ENCODE data around the gene PRAMEF20. TPM values are rescaled to one million over a fixed set of nuclear protein-coding genes. Genes with fewer than 3 reads are reported as not detected.
"Not testable (repeated sequence)": the region's sequence is repeated elsewhere in the genome, so short reads cannot be mapped to it uniquely, and the experiment has no call there.

The PRAMEF20 gene
- total RNA-seq, 5 donors from 2014 or later (not counting 1 experiment from before 2014, with no cell fraction given) = not detected

DNA sequence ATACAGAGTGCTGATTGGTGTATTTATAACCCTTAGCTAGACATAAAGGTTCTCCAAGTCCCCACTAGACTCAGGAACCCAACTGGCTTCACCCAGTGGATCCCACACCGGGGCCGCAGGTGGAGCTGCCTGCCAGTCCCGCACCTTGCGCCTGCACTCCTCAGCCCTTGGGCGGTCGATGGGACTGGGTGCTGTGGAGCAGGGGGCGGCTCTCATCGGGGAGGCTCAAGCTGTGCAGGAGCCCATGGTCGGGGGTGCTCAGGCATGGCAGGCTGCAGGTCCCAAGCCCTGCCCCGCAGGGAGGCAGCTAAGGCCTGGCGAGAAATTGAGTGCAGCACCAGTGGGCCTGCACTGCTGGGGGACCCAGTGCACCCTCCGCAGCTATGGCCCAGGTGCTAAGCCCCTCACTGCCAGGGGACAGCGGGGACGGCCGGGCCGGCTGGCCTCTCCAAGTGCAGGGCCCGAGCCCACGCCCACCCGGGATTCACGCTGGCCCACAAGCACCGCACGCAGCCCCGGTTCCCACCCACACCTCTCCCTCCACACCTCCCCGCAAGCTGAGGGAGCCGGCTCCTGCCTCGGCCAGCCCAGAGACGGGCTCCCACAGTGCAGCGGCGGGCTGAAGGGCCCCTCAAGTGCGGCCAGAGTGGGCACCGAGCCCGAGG, 23.6 kb downstream of the PRAMEF20 start:
- H3K36me3 ChIP-seq (ENCODE audit: control insufficient read depth in 2 of 2, extremely low read depth in 1 of 2, insufficient read depth in 1 of 2, low read length in 1 of 2); H3K4me3 Mint-ChIP-seq; ATAC-seq (replicated peaks in 1 of 4); H3K9me3 ChIP-seq; H3K9me3 Mint-ChIP-seq; POLR2A ChIA-PET; H3K4me1 ChIP-seq (ENCODE audit: control insufficient read depth in 1 of 2, extremely low read depth in 1 of 2, insufficient read depth in 2 of 2, low read length in 2 of 2); H3K4me1 Mint-ChIP-seq; H3K27ac ChIP-seq (ENCODE audit: low read length); DNase-seq; H3K36me3 Mint-ChIP-seq; H3K27ac Mint-ChIP-seq; H3K4me3 ChIP-seq (ENCODE audit: control insufficient read depth in 1 of 2, extremely low read depth in 1 of 2, low read length in 1 of 2); CTCF ChIA-PET: not testable (repeated sequence)
- H3K27me3 ChIP-seq (replicated peaks in 1 of 2; ENCODE audit: control insufficient read depth in 2 of 2, extremely low read depth in 1 of 2, insufficient read depth in 2 of 2, low read length in 1 of 2) = peaks cover 0 to 16% of the 10 kb centered on the region in 2 experiments
- WGBS (ENCODE audit: insufficient coverage) = 89% methylated on average over 23 of the region's 32 CpGs
- H3K27me3 Mint-ChIP-seq = peaks cover 7 to 13% of the 10 kb centered on the region in 2 donors

DNA sequence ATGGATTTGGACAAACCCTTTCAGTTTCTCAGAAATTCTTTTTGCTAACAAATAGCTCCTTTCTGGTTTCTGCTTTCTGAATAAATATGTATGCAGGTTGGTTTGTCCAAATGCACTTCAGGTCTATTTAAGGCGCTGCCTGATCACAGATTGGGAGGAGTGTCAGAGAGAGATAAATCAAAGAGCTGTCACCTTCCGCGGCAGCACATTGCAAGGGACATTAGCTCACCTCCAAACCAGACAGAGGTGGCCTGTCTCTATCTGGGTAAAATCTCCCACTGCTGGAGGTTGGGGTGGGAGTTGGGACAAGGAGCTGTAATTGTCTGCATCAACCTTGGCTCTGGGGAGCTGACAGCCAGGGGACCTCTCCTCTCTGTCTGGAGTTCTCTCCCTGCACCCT, 25.2 kb downstream of the PRAMEF20 start:
- no peaks in the 10 kb centered on the region for H3K36me3 Mint-ChIP-seq
- Histone ChIP-seq H3K27me3 (replicated peaks in 1 of 2; ENCODE audit: control insufficient read depth in 2 of 2, extremely low read depth in 1 of 2, insufficient read depth in 2 of 2, low read length in 1 of 2) (peaks cover 0 to 14% of the 10 kb centered on the region in 2 experiments), H3K9me3 (no peaks in the 10 kb centered on the region), H3K4me3 (ENCODE audit: control insufficient read depth in 1 of 2, extremely low read depth in 1 of 2, low read length in 1 of 2) (no peak overlapping the region), H3K27ac (ENCODE audit: low read length) (no peak overlapping the region), H3K4me1 (ENCODE audit: control insufficient read depth in 1 of 2, extremely low read depth in 1 of 2, insufficient read depth in 2 of 2, low read length in 2 of 2) (no peaks in the 10 kb centered on the region), H3K36me3 (ENCODE audit: control insufficient read depth in 2 of 2, extremely low read depth in 1 of 2, insufficient read depth in 1 of 2, low read length in 1 of 2) (no peaks in the 10 kb centered on the region)
- ATAC-seq (replicated peaks in 1 of 4) (no peak), DNase-seq (no peak)
- ChIA-PET CTCF (no interaction called here), POLR2A (no interaction called here)
- no peaks in the 10 kb centered on the region for H3K9me3 Mint-ChIP-seq
- H3K27ac Mint-ChIP-seq = no peak overlapping the region
- no peak overlapping the region for H3K4me3 Mint-ChIP-seq
- 25% methylated on average over 1 of the region's 3 CpGs for WGBS (ENCODE audit: insufficient coverage)
- H3K4me1 Mint-ChIP-seq = no peaks in the 10 kb centered on the region
- peaks cover 7 to 9% of the 10 kb centered on the region in 2 donors for H3K27me3 Mint-ChIP-seq

DNA sequence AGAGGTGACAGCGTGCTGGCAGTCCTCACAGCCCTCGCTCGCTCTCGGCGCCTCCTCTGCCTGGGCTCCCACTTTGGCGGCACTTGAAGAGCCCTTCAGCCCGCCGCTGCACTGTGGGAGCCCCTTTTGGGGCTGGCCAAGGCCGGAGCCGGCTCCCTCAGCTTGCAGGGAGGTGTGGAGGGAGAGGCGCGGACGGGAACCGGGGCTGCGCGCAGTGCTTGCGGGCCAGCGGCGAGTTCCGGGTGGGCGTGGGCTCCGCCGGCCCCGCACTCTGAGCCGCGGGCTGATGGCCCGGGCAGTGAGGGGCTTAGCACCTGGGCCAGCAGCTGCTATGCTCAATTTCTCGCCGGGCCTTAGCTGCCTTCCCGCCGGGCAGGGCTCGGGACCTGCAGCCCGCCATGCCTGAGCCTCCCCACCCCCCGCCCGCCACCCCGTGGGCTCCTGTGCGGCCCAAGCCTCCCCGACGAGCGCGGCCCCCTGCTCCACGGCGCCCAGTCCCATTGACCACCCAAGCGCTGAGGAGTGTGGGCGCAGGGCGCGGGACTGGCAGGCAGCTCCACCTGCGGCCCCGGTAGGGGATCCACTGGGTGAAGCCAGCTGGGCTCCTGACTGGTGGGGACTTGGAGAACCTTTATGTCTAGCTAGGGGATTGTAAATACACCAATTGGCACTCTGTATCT, 29.0 kb downstream of the PRAMEF20 start:
- WGBS (ENCODE audit: insufficient coverage) = 96% methylated on average over 31 of the region's 49 CpGs
- H3K36me3 ChIP-seq (ENCODE audit: control insufficient read depth in 2 of 2, extremely low read depth in 1 of 2, insufficient read depth in 1 of 2, low read length in 1 of 2); H3K27me3 Mint-ChIP-seq; H3K27ac ChIP-seq (ENCODE audit: low read length); H3K9me3 Mint-ChIP-seq; H3K27ac Mint-ChIP-seq; H3K4me1 Mint-ChIP-seq; H3K4me3 ChIP-seq (ENCODE audit: control insufficient read depth in 1 of 2, extremely low read depth in 1 of 2, low read length in 1 of 2); H3K4me3 Mint-ChIP-seq; H3K4me1 ChIP-seq (ENCODE audit: control insufficient read depth in 1 of 2, extremely low read depth in 1 of 2, insufficient read depth in 2 of 2, low read length in 2 of 2); H3K36me3 Mint-ChIP-seq; DNase-seq; H3K27me3 ChIP-seq (replicated peaks in 1 of 2; ENCODE audit: control insufficient read depth in 2 of 2, extremely low read depth in 1 of 2, insufficient read depth in 2 of 2, low read length in 1 of 2); ATAC-seq (replicated peaks in 1 of 4); H3K9me3 ChIP-seq; POLR2A ChIA-PET: not testable (repeated sequence)
- CTCF ChIA-PET = interaction anchor here in 1 of 2 donors (0.7 kb wide), 1 partner anchor 14 kb away, joined by 3 read pairs; no protein-coding TSS in a partner anchor

DNA sequence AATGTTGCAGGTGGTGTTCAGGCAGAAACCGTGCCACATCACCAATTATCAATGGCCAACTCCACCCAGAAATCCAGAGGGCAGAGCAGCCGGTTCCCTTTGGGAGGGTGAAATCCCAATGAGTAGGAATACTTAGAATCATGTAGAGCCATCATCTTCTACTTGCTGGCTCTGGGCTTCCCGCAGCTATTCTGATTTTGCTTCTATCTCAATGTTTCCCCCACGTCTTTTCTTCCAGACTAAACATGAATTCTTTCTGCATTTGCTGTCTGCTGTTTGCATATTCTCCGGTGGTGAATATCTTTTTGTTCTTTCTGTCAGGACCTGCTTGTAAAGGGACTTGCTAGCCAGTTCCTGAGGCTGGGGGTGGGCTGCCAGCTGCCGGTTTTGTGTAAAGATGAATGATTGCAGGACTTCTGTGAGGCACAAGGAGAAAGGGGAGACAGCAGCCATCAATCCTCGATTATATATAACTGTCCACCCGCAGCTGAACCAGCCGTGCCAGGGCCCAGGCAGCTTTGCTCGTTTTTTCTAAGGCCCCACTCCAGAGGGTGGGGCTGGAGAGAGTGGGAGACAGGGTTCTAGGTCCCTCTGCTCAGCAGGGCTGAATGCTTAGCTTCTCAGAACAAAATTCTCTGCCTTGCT, 33.2 kb downstream of the PRAMEF20 start:
- H3K36me3 ChIP-seq (ENCODE audit: control insufficient read depth in 2 of 2, extremely low read depth in 1 of 2, insufficient read depth in 1 of 2, low read length in 1 of 2) = no peaks in the 10 kb centered on the region
- Mint-ChIP-seq H3K27ac (no peak overlapping the region), H3K36me3 (no peaks in the 10 kb centered on the region), H3K4me1 (no peaks in the 10 kb centered on the region), H3K27me3 (no peaks in the 10 kb centered on the region), H3K4me3 (no peak overlapping the region), H3K9me3 (no peaks in the 10 kb centered on the region)
- no peak for DNase-seq
- no peak overlapping the region for H3K4me3 ChIP-seq (ENCODE audit: control insufficient read depth in 1 of 2, extremely low read depth in 1 of 2, low read length in 1 of 2)
- no peak overlapping the region for H3K27ac ChIP-seq (ENCODE audit: low read length)
- H3K27me3 ChIP-seq (replicated peaks in 1 of 2; ENCODE audit: control insufficient read depth in 2 of 2, extremely low read depth in 1 of 2, insufficient read depth in 2 of 2, low read length in 1 of 2) = no peaks in the 10 kb centered on the region
- 40% methylated on average over 1 of the region's 10 CpGs for WGBS (ENCODE audit: insufficient coverage)
- CTCF ChIA-PET = no interaction called here
- no peaks in the 10 kb centered on the region for H3K9me3 ChIP-seq
- ATAC-seq (replicated peaks in 1 of 4) = no peak
- H3K4me1 ChIP-seq (ENCODE audit: control insufficient read depth in 1 of 2, extremely low read depth in 1 of 2, insufficient read depth in 2 of 2, low read length in 2 of 2) = no peaks in the 10 kb centered on the region
- POLR2A ChIA-PET = no interaction called here

DNA sequence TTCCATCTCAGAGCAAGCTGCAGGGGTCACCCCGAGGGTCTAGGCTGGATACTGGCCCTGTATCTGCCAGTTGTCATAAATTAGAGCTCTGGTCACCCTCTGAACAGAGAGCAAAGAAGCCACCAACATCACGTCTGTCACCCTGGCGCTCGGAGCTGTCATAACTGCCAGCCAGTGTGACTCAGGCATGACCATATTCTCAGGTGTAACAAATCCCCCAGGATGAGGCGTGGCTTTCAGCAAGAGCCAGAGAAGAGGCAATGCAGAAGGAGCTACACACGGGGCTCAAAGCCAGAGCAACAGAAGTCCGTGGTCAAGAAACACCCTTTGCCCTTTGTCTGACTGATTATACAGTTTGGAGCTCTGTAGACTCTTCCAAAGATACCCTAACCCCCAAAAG, 40.0 kb downstream of the PRAMEF20 start:
- ChIA-PET CTCF (no interaction called here), POLR2A (no interaction called here)
- WGBS (ENCODE audit: insufficient coverage) = 83% methylated on average over 4 of the region's 7 CpGs
- DNase-seq (no peak), ATAC-seq (replicated peaks in 1 of 4) (no peak)
- H3K4me1 Mint-ChIP-seq = no peaks in the 10 kb centered on the region
- peaks cover 0 to 2% of the 10 kb centered on the region in 2 donors for H3K27me3 Mint-ChIP-seq
- no peaks in the 10 kb centered on the region for H3K27me3 ChIP-seq (replicated peaks in 1 of 2; ENCODE audit: control insufficient read depth in 2 of 2, extremely low read depth in 1 of 2, insufficient read depth in 2 of 2, low read length in 1 of 2)
- no peaks in the 10 kb centered on the region for H3K9me3 Mint-ChIP-seq
- H3K27ac Mint-ChIP-seq = no peak overlapping the region
- no peaks in the 10 kb centered on the region for H3K36me3 Mint-ChIP-seq
- H3K27ac ChIP-seq (ENCODE audit: low read length) = no peak overlapping the region
- H3K36me3 ChIP-seq (ENCODE audit: control insufficient read depth in 2 of 2, extremely low read depth in 1 of 2, insufficient read depth in 1 of 2, low read length in 1 of 2) = no peaks in the 10 kb centered on the region
- no peaks in the 10 kb centered on the region for H3K9me3 ChIP-seq
- no peak overlapping the region for H3K4me3 Mint-ChIP-seq
- H3K4me3 ChIP-seq (ENCODE audit: control insufficient read depth in 1 of 2, extremely low read depth in 1 of 2, low read length in 1 of 2) = no peak overlapping the region
- H3K4me1 ChIP-seq (ENCODE audit: control insufficient read depth in 1 of 2, extremely low read depth in 1 of 2, insufficient read depth in 2 of 2, low read length in 2 of 2) = no peaks in the 10 kb centered on the region

DNA sequence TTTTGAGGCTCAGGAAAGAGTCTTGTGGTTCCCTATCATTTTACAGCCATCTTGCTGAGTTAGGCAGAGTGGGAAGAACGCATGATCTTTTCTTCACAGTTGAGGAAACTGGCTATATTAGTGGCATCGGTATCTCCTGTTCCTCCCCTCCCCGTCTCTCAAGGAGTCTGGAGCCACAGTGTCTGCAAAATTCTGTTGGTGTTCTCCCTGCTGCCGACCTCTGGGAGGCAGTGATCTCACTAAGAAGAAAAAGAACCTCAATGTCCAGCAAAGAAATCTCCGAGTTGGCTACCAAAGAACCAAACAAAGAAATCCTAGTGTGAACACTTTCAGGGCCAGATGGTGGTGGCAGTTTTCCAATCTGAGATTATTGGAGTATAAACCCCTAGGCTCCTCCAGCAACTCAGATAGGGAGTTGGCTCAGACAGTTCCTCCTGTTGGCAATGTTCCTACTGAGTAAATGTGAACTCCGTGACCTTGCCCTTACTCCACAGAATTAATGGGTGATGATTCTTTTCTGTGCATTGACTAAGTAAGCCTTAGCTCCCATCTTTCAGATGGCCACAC, 41.2 kb downstream of the PRAMEF20 start:
- WGBS (ENCODE audit: insufficient coverage) = 37% methylated on average over 4 of the region's 6 CpGs
- CTCF ChIA-PET = no interaction called here

More for the DNA sequence above, 41.2 kb downstream of the PRAMEF20 start:
- Mint-ChIP-seq H3K27me3 (peaks cover 0 to 2% of the 10 kb centered on the region in 2 donors), H3K4me1 (no peaks in the 10 kb centered on the region), H3K36me3 (no peaks in the 10 kb centered on the region), H3K27ac (no peak overlapping the region), H3K4me3 (no peak overlapping the region), H3K9me3 (no peaks in the 10 kb centered on the region)
- ATAC-seq (replicated peaks in 1 of 4) (no peak), DNase-seq (no peak)
- peaks cover 0 to 6% of the 10 kb centered on the region in 2 experiments for H3K27me3 ChIP-seq (replicated peaks in 1 of 2; ENCODE audit: control insufficient read depth in 2 of 2, extremely low read depth in 1 of 2, insufficient read depth in 2 of 2, low read length in 1 of 2)
- no peak overlapping the region for H3K4me3 ChIP-seq (ENCODE audit: control insufficient read depth in 1 of 2, extremely low read depth in 1 of 2, low read length in 1 of 2)
- POLR2A ChIA-PET = no interaction called here
- H3K36me3 ChIP-seq (ENCODE audit: control insufficient read depth in 2 of 2, extremely low read depth in 1 of 2, insufficient read depth in 1 of 2, low read length in 1 of 2) = no peaks in the 10 kb centered on the region
- no peak overlapping the region for H3K27ac ChIP-seq (ENCODE audit: low read length)
- H3K9me3 ChIP-seq = no peaks in the 10 kb centered on the region
- H3K4me1 ChIP-seq (ENCODE audit: control insufficient read depth in 1 of 2, extremely low read depth in 1 of 2, insufficient read depth in 2 of 2, low read length in 2 of 2) = no peaks in the 10 kb centered on the region

Data from T-cell (primary cell).